MV-4-11 (cell line): Measurements from ENCODE around the gene NFATC4.
A peak's percentile ranks its signal among the peaks of the same experiment; 100 is the strongest.
"Not testable (repeated sequence)": the region's sequence is repeated elsewhere in the genome, so short reads cannot be mapped to it uniquely, and the experiment has no call there.

Experiments
- DNase-seq: peaks from one replicate; lab custom pipeline; 2025; lab: John Stamatoyannopoulos, UW

The NFATC4 gene

GRCh38 chr14:24367514-24368211 lies at the start of gene NFATC4:
Gene NFATC4, plus strand, starts transcription at chr14:24368184. Its CDS starts 157 bp downstream, at chr14:24368341.
- no peak for DNase-seq

GRCh38 chr14:24321212-24321975 lies 46.6 kb upstream of the NFATC4 start:
- DNase-seq, result no peak

- no peak for DNase-seq
Measured at GRCh38 chr14:24322672-24323071, 45.3 kb upstream of the NFATC4 start.

GRCh38 chr14:24323341-24323740 lies 44.6 kb upstream of the NFATC4 start:
- DNase-seq, result no peak

- DNase-seq, result no peak
Measured at GRCh38 chr14:24324024-24324423, 44.0 kb upstream of the NFATC4 start.

- DNase-seq, result no peak
Measured at GRCh38 chr14:24325041-24325530, 42.9 kb upstream of the NFATC4 start.

- DNase-seq, result no peak
Measured at GRCh38 chr14:24325963-24326362, 42.0 kb upstream of the NFATC4 start.

- DNase-seq, result peak; percentile 87
Measured at GRCh38 chr14:24327303-24327702, 40.7 kb upstream of the NFATC4 start.

GRCh38 chr14:24327914-24328313 lies 40.1 kb upstream of the NFATC4 start:
- DNase-seq, result not testable (repeated sequence)

- DNase-seq, result peak; percentile 42
Measured at GRCh38 chr14:24329073-24329663, 38.8 kb upstream of the NFATC4 start.

- DNase-seq, result peak; percentile 92
Measured at GRCh38 chr14:24329736-24330135, 38.2 kb upstream of the NFATC4 start.

- DNase-seq, result no peak
Measured at GRCh38 chr14:24330973-24331674, 36.9 kb upstream of the NFATC4 start.

- no peak for DNase-seq
Measured at GRCh38 chr14:24331731-24332267, 36.2 kb upstream of the NFATC4 start.

- DNase-seq, result peak; percentile 79
Measured at GRCh38 chr14:24332268-24332993, 35.6 kb upstream of the NFATC4 start.

- no peak for DNase-seq
Measured at GRCh38 chr14:24334431-24335291, 33.3 kb upstream of the NFATC4 start, which contains the start of gene ADCY4. Gene ADCY4, minus strand, starts transcription at chr14:24335071. Its CDS starts 419 bp downstream, at chr14:24334652.

GRCh38 chr14:24335461-24336171 lies 32.4 kb upstream of the NFATC4 start:
- DNase-seq, result peak; percentile 34

GRCh38 chr14:24337144-24337823 lies 30.7 kb upstream of the NFATC4 start:
- DNase-seq, result no peak

- DNase-seq, result no peak
Measured at GRCh38 chr14:24337824-24338175, 30.2 kb upstream of the NFATC4 start.

- DNase-seq, result no peak
Measured at GRCh38 chr14:24338843-24339242, 29.1 kb upstream of the NFATC4 start.
